NCI-H774 (cell line): Measurements from ENCODE around the gene FGF5.
"Not testable (repeated sequence)": the region's sequence is repeated elsewhere in the genome, so short reads cannot be mapped to it uniquely, and the experiment has no call there.

ENCODE experiments used
- DNase-seq: peaks from one replicate; lab custom pipeline; 2025; lab: John Stamatoyannopoulos, UW

Gene FGF5, protein sequence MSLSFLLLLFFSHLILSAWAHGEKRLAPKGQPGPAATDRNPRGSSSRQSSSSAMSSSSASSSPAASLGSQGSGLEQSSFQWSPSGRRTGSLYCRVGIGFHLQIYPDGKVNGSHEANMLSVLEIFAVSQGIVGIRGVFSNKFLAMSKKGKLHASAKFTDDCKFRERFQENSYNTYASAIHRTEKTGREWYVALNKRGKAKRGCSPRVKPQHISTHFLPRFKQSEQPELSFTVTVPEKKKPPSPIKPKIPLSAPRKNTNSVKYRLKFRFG

GRCh38 chr4:80266253-80266901 lies at the start of gene FGF5:
Gene FGF5, plus strand, starts transcription at chr4:80266664. Its CDS starts 161 bp downstream, at chr4:80266825.
- peak; percentile 41 for DNase-seq

GRCh38 chr4:80219301-80220025 lies 47.0 kb upstream of the FGF5 start:
- no peak for DNase-seq

DNA sequence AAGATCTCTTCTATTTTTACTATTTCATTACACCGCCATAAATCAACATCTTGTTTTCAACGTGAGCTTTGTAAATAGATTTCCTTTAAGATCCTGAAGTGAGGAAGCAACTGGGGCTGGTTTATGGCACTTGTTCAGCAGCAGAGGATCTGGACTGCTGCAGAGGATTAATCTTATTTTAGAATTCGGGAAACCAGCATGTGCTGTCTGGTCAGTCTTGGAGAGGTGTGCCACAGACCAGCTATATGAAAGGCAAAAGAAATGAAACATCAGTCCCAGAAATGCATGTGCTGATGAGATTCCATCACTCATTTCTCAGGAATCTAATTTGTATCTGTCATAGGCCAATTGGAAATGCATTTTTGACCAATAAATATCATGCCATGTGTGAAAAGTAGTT lies 45.8 kb upstream of the FGF5 start:
- no peak for DNase-seq

DNA sequence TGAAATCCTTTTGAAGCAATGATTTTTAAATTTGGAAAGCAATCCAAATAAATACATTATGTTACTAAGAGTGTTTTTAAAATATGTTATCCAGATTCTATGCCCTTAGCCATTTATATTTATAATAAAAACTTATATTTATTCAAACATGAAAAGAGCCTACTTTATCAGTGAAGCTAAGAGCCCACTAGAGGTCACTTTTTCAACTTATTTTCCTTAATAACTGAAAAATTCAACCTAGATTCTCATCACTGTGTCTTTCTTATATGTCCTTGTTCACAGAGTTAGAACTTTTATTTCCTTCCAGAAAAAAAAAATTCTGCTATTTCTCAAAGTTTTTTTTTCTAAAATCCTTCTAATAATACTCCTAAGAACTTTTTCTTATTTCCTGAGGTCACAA lies 45.3 kb upstream of the FGF5 start:
- DNase-seq, result no peak

- DNase-seq, result no peak
These were observed 40.9 kb upstream of the FGF5 start for GRCh38 chr4:80225595-80225994.

GRCh38 chr4:80226094-80226493 lies 40.4 kb upstream of the FGF5 start:
- no peak for DNase-seq

- DNase-seq, result no peak
These were observed 38.0 kb upstream of the FGF5 start for GRCh38 chr4:80228460-80228859.

DNA sequence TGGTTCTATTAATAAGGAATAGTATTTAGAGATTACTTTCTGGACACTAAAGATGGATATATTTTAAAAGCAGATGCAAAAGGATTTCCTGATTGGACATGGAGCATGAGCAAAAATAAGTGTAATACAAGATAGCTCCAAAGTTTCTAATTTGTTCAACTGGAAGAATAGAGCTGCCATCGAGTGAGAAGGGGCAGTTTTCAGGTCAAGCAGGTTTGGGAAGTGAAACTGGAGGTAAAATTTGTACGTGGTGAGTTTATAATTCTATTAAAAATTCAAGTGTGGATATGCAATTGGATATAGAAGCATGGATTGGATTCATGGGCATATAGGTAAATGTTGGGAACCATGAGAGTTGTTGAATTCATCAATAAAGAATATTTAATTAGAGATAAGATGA lies 37.3 kb upstream of the FGF5 start:
- DNase-seq, result no peak

- DNase-seq, result no peak
These were observed 36.9 kb upstream of the FGF5 start for GRCh38 chr4:80229590-80229989.

- DNase-seq, result no peak
These were observed 35.3 kb upstream of the FGF5 start for GRCh38 chr4:80231180-80231579.

DNA sequence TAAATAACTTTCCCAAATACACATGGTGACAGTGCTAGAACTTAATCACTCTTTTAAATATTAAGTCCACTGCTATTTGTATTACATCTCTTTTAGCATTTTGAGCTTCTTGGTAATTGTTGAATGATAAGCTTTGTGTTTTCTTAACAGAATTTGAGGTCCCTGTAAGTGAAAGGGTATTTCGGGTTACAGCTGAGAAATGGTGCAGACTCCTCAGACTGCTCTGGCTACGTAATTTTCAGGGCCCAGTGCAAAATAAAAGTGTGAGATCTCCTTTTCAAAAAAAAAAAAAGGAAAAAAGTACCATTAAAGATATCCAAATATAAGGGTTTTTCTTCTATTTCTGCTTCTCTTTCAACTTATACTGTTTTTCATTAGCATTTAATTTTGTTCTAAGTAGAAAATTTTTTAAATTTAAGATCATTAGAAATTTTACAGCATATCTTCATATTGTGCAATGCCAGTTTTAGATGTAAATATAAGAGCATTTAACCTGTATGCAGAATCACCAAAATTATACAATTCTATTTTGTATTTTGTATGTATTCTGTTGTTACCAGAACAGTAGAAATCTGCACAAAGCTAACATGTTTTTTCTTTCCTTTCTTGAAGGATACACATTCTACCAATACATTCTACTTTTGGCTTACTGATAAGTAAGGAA lies 33.6 kb upstream of the FGF5 start:
- no peak for DNase-seq

GRCh38 chr4:80233390-80233789 lies 33.1 kb upstream of the FGF5 start:
- DNase-seq, result no peak

GRCh38 chr4:80235451-80235850 lies 31.0 kb upstream of the FGF5 start:
- DNase-seq, result no peak

- DNase-seq, result no peak
These were observed 28.5 kb upstream of the FGF5 start for GRCh38 chr4:80237992-80238391.

DNA sequence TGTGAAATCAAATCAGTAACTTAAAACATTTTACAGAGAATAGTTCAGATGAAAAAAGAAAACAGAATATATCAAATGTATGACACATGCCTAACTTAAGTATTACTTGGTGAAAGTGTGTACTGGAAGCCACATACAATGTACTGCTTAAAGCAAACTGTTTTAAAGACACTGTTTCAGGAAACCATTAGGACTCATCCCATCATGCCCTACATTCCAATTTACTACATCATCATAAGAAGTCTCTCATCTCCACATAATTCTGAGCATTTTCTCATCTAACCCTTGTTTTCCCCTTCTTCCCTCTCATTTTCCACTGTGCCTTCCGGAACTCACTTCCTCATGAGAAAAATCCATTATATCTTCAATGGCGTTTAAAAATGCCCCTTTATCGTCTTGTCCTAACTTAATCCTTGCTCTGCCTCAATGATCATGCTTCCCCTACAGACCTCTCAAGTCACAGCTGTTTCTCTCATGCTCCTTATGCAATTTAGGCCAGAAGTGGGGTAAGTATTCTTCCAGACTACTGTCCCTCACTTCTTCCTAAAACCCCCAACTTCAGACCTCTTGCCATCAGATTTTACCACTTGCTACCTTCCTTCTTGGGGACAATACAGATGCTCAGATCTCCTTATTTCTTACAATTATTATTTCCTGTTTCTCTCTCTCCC lies 26.8 kb upstream of the FGF5 start:
- DNase-seq, result no peak

- no peak for DNase-seq
These were observed 25.5 kb upstream of the FGF5 start for GRCh38 chr4:80240976-80241375.

DNA sequence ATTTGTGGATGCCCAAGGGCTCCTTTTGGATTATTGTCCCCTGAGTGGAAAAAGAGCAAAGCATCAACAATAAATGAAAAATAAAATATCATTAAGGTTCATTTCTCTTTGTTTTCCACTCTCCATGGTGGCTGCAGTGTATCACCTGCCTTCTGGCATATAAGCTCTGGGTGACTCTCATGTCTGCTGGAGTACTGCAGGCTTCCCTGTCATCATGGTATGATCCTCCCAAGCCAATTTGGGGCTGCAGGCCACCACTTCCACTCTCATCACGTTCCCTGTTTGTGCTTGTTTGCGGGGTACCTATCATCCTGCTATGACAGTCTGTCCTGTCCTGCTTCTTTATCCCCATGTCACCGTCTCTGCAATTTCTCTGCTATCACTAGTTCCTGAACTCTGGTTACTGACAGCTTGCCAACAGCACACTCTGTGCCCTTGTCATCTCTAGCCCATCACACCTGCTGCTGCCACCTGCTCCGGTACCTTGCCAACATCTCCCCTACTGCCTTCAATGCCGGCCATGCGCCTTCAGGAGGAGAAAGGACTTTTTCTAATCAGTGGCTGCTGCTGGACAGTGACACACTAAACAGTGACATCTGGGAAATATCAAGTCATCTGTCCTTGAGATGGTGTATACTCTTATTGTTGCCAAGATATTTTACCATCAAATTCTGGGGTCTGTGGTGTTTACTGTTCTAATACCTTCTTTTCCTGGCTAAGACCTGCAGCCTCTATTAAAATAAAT lies 23.0 kb upstream of the FGF5 start:
- peak; percentile 42 for DNase-seq

DNA sequence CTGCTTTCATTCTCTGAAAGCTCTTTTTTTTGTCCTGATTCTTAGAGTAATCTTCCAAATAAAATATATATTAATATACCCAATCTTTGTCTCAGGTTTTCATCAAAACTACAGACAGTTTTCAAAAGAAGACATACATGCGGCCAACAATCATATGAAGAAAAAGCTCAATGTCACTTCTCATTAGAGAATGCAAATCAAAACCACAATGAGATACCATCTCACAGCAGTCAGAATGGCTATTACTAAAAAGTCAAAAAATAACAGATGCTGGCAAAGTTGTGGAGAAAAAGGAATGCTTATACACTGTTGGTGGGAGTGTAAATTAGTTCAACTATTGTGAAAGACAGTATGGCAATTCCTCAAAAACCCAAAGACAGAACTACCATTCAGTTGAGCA lies 19.0 kb upstream of the FGF5 start:
- not testable (repeated sequence) for DNase-seq

DNA sequence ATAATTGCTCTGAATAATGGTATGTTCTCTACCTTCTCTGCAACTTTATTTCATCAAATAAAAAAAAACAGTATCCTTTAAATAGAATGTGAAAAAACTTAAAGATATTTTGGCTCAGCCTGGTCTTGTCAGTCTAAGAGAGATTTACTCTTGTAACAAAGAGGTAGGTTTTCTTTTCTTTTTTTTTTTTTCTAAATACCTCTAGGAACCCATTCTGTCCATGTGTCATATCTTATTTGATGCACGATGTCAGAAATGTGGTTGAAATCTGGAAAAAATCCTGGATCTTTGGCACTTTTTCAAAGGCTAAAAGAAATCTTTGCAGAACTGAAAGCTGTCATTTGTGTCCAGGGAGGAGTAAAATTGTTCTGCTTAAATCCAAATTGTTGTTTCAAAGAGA lies 17.3 kb upstream of the FGF5 start:
- DNase-seq, result no peak

DNA sequence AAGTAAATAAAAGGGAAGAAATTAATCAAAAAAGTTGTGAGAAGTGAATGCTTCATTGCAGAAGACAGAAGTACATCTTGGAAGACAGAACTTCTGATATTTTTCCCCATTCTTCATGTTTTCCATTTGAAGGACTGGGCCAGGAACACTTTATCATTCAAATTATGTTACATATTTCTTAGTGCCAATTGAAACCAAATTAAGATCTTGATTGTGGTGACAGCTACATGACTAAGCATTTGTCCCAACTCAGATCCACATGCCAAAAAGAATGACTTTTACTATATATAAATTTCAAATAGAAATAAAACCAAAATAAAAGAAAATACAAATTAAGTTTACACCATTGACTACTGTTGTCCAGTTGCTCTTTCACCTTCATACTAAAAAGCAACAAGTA lies 14.0 kb upstream of the FGF5 start:
- DNase-seq, result no peak

DNA sequence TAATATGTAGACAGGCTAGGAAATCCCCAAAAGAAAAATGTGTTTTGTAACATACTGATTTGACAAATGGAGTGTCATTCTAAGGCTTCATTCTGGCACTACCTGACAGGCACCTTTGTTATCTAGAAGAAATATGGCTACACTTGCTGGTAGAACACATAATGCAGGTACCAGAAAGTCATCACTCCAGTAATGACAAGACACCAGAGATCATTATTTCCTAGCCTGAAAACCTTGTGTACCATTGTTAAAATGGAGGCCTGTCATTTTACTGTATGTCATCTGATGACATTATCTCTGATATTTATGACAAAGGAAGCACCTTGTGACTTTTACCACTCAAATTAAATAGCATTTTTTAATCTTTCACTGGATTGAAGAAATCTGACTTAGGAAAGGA lies 13.5 kb upstream of the FGF5 start:
- no peak for DNase-seq

GRCh38 chr4:80253510-80253909 lies 13.0 kb upstream of the FGF5 start:
- DNase-seq, result no peak
